PC-3 (cell line): Measurements from ENCODE around the gene PAM16.

ENCODE experiments used
- EZH2 ChIP-seq: fragments of 300-600 bp; sonication (generic); IDR thresholded peaks from one replicate; pipeline ENCODE4 v1.6.1; 2017; ENCODE audit warnings: antibody characterized with exemption, mild to moderate bottlenecking, low read length; ENCODE audit not compliant: unreplicated experiment
- TF ChIP-seq, protein P1 (sequence below): fragments of 300-600 bp; sonication (generic); conservative IDR thresholded peaks from 2 replicates; pipeline ENCODE4 v1.5.1; 2017; ENCODE audit warnings: antibody characterized with exemption, low read depth, mild to moderate bottlenecking, low read length

GRCh38 chr16:4325253-4325758 lies 25.8 kb downstream of the PAM16 start:
- TF ChIP-seq, protein P1, sequence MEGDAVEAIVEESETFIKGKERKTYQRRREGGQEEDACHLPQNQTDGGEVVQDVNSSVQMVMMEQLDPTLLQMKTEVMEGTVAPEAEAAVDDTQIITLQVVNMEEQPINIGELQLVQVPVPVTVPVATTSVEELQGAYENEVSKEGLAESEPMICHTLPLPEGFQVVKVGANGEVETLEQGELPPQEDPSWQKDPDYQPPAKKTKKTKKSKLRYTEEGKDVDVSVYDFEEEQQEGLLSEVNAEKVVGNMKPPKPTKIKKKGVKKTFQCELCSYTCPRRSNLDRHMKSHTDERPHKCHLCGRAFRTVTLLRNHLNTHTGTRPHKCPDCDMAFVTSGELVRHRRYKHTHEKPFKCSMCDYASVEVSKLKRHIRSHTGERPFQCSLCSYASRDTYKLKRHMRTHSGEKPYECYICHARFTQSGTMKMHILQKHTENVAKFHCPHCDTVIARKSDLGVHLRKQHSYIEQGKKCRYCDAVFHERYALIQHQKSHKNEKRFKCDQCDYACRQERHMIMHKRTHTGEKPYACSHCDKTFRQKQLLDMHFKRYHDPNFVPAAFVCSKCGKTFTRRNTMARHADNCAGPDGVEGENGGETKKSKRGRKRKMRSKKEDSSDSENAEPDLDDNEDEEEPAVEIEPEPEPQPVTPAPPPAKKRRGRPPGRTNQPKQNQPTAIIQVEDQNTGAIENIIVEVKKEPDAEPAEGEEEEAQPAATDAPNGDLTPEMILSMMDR, result no peak
- no peak for TF ChIP-seq EZH2
